Tibial artery (tissue), 4 donors: Measurements from ENCODE around the gene ACTR2.

Experiments
- DNase-seq, 2 donors: peaks; one replicate each; pipeline ENCODE4 v3.0.0-alpha.2; 2019
- H3K27ac ChIP-seq, 2 donors: fragments of 200-600 bp; sonication (generic) in 1 of 2; 1 replicate in 1 of 2; 2 replicates in 1 of 2; pipeline ENCODE4 v1.5.1; 2018 to 2019; ENCODE audit warnings: mild to moderate bottlenecking in 1 of 2
- H3K27me3 ChIP-seq, 2 donors: fragments of 200-600 bp; sonication (generic) in 1 of 2; one replicate each; pipeline versions ENCODE4 v1.5.1 to v1.6.0; 2016 to 2019
- H3K36me3 ChIP-seq, 3 donors: fragments of 200-600 bp; sonication (generic) in 2 of 3; one replicate each; pipeline ENCODE4 v1.5.1; 2016 to 2019; ENCODE audit warnings: mild to moderate bottlenecking in 2 of 3
- H3K4me1 ChIP-seq, 4 donors: fragments of 200-600 bp; sonication (generic) in 2 of 4; 1 replicate in 3 of 4; 2 replicates in 1 of 4; pipeline ENCODE4 v1.5.1; 2016 to 2019
- H3K4me3 ChIP-seq, 2 donors: fragments of 200-600 bp; sonication (generic) in 1 of 2; 1 replicate in 1 of 2; 2 replicates in 1 of 2; pipeline ENCODE4 v1.5.1; 2018 to 2019; ENCODE audit warnings: mild to moderate bottlenecking in 2 of 2
- H3K9me3 ChIP-seq, 3 donors: fragments of 200-600 bp; sonication (generic) in 1 of 3; one replicate each; pipeline ENCODE4 v1.5.1; 2016 to 2019
- intact Hi-C: fragments of 100-400 bp; cut with DNase I; formaldehyde crosslinking; loops from one replicate; pipeline ENCODE4 v1.15.0; 2023; ENCODE audit warnings: low total_unique reads
- TF ChIP-seq, protein P1 (sequence below), 2 experiments: fragments of 200-600 bp in 1 of 2; fragments of 450-650 bp in 1 of 2; IDR thresholded peaks; one replicate each; pipeline ENCODE4 v1.5.1; 2017 to 2019; ENCODE audit warnings: antibody characterized with exemption in 2 of 2, mild to moderate bottlenecking in 1 of 2, moderate library complexity in 1 of 2

Gene ACTR2

DNA sequence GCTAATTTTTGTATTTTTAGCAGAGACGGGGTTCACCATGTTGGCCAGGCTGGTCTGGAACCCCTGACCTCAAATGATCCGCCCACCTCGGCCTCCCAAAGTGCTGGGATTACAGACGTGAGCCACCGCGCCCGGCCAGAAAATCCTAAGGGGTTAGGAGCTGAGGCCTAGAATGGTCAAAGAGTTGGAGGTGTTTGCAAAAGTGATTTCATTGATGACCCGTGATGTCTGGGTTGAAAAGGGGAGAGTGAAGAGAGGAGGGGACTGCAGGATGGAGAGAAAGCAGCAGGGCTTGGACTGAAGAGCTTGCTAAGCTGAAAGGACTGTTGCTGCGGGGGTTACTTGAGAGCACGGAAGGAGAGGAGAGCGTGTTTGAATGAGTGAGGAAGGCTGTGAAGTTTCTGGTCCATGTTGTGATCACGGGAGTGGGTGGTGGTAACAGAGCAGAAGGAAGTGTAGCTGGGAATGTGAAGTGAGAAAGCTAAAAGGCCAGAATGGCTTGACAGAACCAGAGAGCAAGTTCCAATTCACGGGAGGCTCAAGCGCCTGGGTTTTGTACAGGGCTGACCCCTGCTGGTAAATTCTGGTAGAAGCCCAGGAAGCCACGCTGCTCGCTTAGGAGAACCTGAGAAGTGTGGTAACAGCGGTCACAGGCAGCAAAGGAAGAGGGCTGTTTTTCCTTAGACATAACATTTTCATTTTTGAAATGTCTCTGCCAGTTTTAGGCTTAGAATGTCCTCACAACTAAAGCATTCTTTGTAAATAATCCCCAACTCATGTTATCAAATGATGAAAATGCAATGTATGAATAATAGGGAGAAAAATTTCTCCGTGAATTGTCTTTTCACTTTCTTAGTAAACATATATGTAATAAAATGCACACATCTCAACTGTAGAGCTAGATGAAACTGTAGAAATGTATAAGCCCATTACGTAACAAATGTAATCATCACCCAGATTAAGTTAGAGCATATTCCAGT lies 40.5 kb upstream of the ACTR2 start:
- Histone ChIP-seq H3K27me3 (no peaks in the 10 kb centered on the region), H3K4me3 (no peak overlapping the region), H3K9me3 (no peaks in the 10 kb centered on the region), H3K27ac (no peak overlapping the region), H3K4me1 (peaks cover 0 to 8% (median 3%) of the 10 kb centered on the region in 4 donors), H3K36me3 (no peaks in the 10 kb centered on the region)
- TF ChIP-seq, protein P1, sequence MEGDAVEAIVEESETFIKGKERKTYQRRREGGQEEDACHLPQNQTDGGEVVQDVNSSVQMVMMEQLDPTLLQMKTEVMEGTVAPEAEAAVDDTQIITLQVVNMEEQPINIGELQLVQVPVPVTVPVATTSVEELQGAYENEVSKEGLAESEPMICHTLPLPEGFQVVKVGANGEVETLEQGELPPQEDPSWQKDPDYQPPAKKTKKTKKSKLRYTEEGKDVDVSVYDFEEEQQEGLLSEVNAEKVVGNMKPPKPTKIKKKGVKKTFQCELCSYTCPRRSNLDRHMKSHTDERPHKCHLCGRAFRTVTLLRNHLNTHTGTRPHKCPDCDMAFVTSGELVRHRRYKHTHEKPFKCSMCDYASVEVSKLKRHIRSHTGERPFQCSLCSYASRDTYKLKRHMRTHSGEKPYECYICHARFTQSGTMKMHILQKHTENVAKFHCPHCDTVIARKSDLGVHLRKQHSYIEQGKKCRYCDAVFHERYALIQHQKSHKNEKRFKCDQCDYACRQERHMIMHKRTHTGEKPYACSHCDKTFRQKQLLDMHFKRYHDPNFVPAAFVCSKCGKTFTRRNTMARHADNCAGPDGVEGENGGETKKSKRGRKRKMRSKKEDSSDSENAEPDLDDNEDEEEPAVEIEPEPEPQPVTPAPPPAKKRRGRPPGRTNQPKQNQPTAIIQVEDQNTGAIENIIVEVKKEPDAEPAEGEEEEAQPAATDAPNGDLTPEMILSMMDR (IDR thresholded peaks at IDR 0.05): peak; percentile 80 to 83
- DNase-seq: peak; percentile 71 to 88
- intact Hi-C loops: loop anchor here (5.0 kb wide), 2 partner anchors 125 to 270 kb away; no protein-coding TSS in a partner anchor

DNA sequence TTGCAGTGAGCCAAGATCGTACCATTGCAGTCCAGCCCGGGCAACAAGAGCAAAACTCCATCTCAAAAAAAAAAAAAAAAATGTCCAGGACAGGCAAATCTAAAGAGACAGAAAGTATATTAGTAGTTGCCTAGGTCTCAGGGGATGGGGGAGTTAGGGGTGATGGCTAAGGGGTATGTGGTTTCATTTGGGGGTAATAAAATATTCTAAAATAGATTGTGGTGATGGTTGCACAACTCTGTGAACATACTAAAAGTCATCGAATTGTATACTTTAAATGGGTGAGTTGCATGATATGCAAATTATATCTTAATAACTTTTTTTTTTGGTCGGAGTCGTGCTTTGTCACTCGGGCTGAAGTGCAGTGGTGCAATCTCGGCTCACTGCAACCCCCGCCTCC lies 34.2 kb upstream of the ACTR2 start:
- Histone ChIP-seq H3K27me3 (no peaks in the 10 kb centered on the region), H3K9me3 (no peaks in the 10 kb centered on the region), H3K4me1 (peaks cover 0 to 2% (median 0%) of the 10 kb centered on the region in 4 donors), H3K36me3 (no peaks in the 10 kb centered on the region), H3K27ac (no peak overlapping the region), H3K4me3 (no peak overlapping the region)
- no peak for DNase-seq
- TF ChIP-seq, protein P1 (IDR thresholded peaks at IDR 0.05): no peak
- intact Hi-C loops: no loop called here

DNA sequence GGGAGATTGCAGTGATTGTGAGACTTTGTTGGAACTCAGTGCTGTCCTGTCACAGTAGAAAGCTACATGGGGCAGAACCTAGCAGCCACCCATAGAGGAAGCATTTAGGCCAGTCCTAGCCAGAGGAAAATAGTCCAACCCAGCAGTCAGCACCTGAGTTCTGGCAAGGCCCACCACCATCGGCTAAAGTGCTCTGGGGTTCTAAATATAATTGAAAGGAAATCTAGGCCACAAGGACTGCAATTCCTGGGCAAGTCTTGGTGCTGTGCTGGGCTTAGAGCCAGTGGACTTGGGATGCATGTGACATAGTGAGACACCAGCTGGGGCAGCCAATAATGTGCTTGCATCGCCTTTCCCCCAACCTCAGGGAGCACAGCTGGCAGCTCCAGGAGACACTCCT lies 28.9 kb upstream of the ACTR2 start:
- Histone ChIP-seq H3K9me3 (no peaks in the 10 kb centered on the region), H3K27ac (peak overlapping the region in 1 of 2 donors; percentile 39), H3K36me3 (no peaks in the 10 kb centered on the region), H3K27me3 (no peaks in the 10 kb centered on the region), H3K4me3 (no peak overlapping the region), H3K4me1 (peaks cover 0 to 16% (median 0%) of the 10 kb centered on the region in 4 donors)
- TF ChIP-seq, protein P1 (IDR thresholded peaks at IDR 0.05): no peak
- intact Hi-C loops: no loop called here
- no peak for DNase-seq

DNA sequence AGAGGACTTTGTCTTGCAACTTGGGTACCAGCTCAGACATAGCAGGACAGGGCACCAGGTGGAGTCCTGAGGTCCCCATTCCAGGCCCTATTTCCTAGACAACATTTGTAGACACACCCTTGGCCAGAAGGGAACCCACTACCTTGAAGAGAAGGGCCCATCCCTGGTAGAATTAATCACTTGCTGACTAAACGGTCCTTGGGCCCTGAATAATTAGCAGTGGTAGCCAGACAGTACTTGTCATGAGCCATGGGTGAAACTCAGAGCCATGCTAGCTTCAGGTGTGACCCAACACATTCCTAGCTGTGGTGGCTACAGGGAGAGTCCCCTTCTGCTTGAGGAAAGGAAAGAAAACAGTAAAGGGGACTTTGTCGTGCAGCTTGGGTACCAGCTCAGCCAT lies 28.5 kb upstream of the ACTR2 start:
- Histone ChIP-seq H3K27ac (peak overlapping the region in 1 of 2 donors; percentile 39), H3K4me1 (peaks cover 0 to 16% (median 0%) of the 10 kb centered on the region in 4 donors), H3K9me3 (no peaks in the 10 kb centered on the region), H3K27me3 (no peaks in the 10 kb centered on the region), H3K36me3 (no peaks in the 10 kb centered on the region), H3K4me3 (no peak overlapping the region)
- TF ChIP-seq, protein P1 (IDR thresholded peaks at IDR 0.05): no peak
- intact Hi-C loops: no loop called here
- DNase-seq: no peak

DNA sequence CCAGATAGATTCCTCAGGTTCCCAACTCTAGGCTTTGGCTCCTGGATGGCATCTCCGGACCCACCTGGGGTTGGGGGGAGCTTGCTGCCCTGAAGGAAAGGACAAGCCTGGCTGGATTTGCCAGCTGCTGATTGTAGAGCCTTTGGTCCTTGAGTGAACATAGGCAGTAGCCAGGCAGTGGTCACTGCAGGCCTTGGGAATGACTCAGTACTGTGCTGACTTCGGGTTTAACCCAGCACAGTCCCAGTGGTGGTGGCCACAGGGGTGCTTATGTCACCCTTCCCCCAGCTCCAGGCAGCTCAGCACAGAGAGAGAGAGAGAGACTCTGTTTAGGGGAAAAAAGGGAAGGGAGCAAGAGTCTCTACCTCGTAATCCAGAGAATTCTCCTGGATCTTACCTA lies 27.7 kb upstream of the ACTR2 start:
- Histone ChIP-seq H3K4me3 (no peak overlapping the region), H3K4me1 (peaks cover 0 to 16% (median 0%) of the 10 kb centered on the region in 4 donors), H3K27ac (no peak overlapping the region), H3K9me3 (no peaks in the 10 kb centered on the region), H3K27me3 (no peaks in the 10 kb centered on the region), H3K36me3 (no peaks in the 10 kb centered on the region)
- DNase-seq: no peak
- intact Hi-C loops: no loop called here
- TF ChIP-seq, protein P1 (IDR thresholded peaks at IDR 0.05): no peak
